SK-N-MC (cell line): ENCODE measurements around the gene TOX2.

ENCODE experiments used
- EZH2 ChIP-seq: fragments of 200-600 bp; sonication (generic); IDR thresholded peaks from one replicate; pipeline ENCODE4 v1.6.1; 2017; ENCODE audit warnings: antibody characterized with exemption
- POLR2AphosphoS5 ChIP-seq: IDR thresholded peaks from 2 replicates; pipeline ENCODE4 v1.6.1; 2012; ENCODE audit warnings: mild to moderate bottlenecking, low read depth, low read length, borderline replicate concordance

- TF ChIP-seq EZH2 (no peak), POLR2AphosphoS5 (no peak)
Measured at GRCh38 chr20:44093249-44093582, 178.6 kb downstream of the TOX2 start.
